ENCODE measurements around the gene KIF21B.

KIF21B gene

GRCh38 chr1:200991097-200991614 lies 32.4 kb downstream of the KIF21B start:
- DNase-seq, result peak; percentile 80

GRCh38 chr1:200990114-200990513 lies 33.4 kb downstream of the KIF21B start:
- no peak for DNase-seq

- no peak for DNase-seq
Observed at GRCh38 chr1:200989337-200989736, 34.2 kb downstream of the KIF21B start.

- DNase-seq, result no peak
Observed at GRCh38 chr1:200988693-200989092, 34.8 kb downstream of the KIF21B start.

- DNase-seq, result no peak
Observed at GRCh38 chr1:200985481-200985880, 38.0 kb downstream of the KIF21B start.

GRCh38 chr1:200983035-200983561 lies 40.4 kb downstream of the KIF21B start:
- DNase-seq, result no peak

- no peak for DNase-seq
Observed at GRCh38 chr1:200982071-200982945, 41.2 kb downstream of the KIF21B start.

- no peak for DNase-seq
Observed at GRCh38 chr1:200981278-200981677, 42.2 kb downstream of the KIF21B start.

GRCh38 chr1:200980873-200981272 lies 42.6 kb downstream of the KIF21B start:
- no peak for DNase-seq

GRCh38 chr1:200980452-200980772 lies 43.1 kb downstream of the KIF21B start:
- no peak for DNase-seq

- DNase-seq, result no peak
Observed at GRCh38 chr1:200979574-200980451, 43.7 kb downstream of the KIF21B start.

- no peak for DNase-seq
Observed at GRCh38 chr1:200977071-200977754, 46.3 kb downstream of the KIF21B start.

GRCh38 chr1:200976634-200977033 lies 46.9 kb downstream of the KIF21B start:
- no peak for DNase-seq

GRCh38 chr1:200975458-200975857 lies 48.1 kb downstream of the KIF21B start:
- DNase-seq, result no peak

GRCh38 chr1:200974711-200975110 lies 48.8 kb downstream of the KIF21B start:
- no peak for DNase-seq

GRCh38 chr1:200973937-200974657 lies 49.4 kb downstream of the KIF21B start:
- no peak for DNase-seq

- no peak for DNase-seq
Observed at GRCh38 chr1:200972985-200973742, 50.4 kb downstream of the KIF21B start.

GRCh38 chr1:200971955-200972711 lies 51.4 kb downstream of the KIF21B start:
- peak; percentile 81 for DNase-seq

- no peak for DNase-seq
Observed at GRCh38 chr1:200971428-200971903, 52.0 kb downstream of the KIF21B start.

- no peak for DNase-seq
Observed at GRCh38 chr1:200970771-200971427, 52.6 kb downstream of the KIF21B start.
